Epidermal melanocyte (primary cell): ENCODE results near the gene VANGL2.
A peak's percentile ranks its signal among the peaks of the same experiment; 100 is the strongest.

Source experiments
- DNase-seq: peaks from one replicate; pipeline ENCODE4 v3.0.0; 2011; ENCODE audit warnings: low spot score; ENCODE audit not compliant: insufficient read length

Gene VANGL2

DNA sequence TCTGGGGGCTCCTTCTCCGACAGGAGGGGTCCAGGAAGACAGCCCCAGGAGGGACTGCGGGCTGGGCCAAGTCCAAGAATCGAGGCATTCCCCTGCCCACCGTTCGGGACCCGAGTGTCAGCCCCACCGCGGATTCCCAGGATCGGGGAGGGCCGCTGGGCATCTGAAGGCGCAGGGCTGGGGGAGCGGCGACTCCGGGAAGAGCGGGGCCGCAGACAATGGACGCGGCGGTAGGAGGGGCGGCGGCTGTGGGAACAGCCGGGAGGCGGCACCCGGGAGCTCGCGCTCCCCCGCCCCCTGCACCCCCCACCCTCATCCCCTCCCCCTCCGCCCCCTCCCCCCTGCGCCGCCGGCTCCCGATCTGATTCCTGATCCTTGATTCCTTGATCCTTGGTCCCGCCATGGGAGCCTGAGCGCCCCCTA, at the start of gene VANGL2:
Gene VANGL2, plus strand, starts transcription at position 342 of the 423 bp plus-strand sequence. CDS start 15,274 bp downstream, outside the sequence.
- peak; percentile 61 for DNase-seq

DNA sequence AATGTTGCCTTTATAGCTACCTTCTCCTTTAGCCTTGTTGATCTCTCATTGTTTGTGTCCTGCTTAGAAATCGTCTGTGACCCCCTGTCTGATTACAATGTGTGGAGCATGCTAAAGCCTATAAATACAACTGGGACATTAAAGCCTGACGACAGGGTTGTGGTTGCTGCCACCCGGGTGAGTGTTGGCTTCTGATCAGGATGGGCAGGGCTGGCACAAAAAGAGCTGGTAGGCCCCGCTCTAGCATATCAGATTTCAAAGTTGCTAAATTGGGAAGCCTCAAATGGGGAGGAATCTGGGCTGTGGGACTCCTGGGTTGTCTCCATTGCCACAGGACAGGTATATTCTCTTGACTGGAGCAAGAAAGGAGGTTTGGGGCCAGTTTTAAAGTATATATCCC, 48.7 kb upstream of the VANGL2 start:
- DNase-seq: no peak

DNA sequence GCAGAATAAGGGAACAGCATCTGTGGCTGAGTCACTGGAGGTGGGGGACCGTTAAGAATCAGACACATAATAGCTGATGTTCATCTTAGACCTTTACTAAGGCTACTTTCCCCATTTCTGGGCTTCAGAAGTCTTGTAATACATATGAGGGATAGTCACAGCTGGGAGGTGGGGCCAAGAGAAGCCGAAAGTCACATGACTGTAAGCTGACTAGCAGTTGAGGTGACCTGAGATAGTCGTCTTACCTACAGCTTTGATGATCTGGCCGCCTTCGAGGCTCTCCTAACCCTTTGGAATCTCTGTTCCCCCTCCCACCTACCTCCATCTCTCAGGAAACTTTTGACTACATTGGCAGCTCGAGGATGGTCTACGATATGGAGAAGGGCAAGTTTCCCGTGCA, 47.8 kb upstream of the VANGL2 start:
- no peak for DNase-seq

DNA sequence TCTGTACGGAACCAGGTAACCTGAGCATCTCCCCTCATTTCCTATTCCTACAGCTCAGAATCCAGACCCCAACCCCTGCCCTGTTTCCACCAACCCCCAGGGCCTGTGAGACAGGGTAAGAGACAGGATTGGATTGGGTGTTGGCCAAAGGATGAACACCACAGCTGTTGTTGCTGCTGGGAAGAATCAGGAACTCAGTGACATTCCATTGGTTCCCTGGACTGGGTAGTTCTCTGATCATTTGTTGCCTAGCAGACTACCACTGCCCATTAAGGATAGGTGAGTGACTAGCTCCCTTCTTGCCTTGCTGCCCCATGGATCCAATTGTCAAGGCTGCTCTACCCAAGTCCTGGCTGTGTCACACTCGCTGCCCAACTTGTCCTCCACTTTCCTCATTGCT, 47.1 kb upstream of the VANGL2 start:
- no peak for DNase-seq

DNA sequence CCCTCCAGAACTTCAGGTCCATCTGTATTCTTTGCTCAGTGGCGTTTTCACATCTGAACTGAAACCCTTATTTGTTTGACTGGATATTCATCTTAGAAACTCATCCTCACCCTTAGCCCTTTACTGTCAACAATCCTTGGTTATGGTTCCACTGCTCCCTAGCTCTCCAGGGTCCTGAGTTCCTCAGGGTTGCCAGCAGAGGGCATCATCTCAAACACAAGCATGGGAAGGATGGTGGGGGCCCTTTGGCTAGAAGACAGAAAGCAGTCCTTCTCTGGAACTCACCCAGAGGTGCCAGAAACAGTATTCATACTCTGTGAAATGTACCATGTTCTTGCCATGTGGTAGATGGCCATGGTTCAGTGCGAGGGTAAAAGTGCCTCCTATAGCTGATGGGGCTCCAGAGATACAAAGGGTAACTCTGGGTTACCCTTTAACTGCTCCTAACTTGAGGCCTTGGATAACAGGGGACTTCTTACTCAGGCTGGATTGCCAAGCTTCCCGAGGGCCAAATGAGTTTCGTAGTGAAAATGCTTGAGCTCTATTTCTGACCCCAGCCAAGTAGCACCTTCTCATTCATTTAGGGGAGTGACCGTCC, 45.9 kb upstream of the VANGL2 start:
- DNase-seq: peak; percentile 34

DNA sequence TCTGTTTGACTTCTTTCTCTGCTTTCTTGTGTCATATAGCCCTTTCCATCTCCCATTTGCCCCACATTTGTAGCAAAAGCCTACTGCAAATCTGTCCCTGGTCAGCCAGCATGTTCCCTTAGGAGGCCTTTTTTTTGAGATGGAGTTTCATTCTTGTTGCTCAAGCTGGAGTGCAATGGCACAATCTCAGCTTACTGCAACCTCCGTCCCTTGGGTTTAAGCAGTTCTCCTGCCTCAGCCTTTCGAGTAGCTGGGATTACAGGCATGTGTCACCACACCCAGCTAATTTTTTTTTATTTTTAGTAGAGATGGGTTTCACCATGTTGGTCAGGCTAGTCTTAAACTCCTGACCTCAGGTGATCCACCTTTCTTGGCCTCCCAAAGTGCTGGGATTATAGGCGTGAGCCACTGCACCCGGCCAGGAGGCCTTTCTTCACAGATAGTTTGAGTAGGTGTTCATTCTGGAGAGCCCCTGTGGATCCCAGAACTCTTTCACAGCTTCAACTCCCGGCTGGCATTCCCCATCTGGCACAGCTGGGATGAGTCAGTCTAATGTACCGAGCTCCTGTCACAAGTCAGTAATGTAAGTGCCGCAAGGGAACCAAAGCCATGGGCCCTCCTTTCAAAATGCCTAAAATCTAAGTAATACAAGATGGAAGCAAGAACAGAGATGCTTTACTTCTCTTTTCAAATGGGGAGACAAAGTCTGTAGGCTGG, 42.9 kb upstream of the VANGL2 start:
- no peak for DNase-seq

DNA sequence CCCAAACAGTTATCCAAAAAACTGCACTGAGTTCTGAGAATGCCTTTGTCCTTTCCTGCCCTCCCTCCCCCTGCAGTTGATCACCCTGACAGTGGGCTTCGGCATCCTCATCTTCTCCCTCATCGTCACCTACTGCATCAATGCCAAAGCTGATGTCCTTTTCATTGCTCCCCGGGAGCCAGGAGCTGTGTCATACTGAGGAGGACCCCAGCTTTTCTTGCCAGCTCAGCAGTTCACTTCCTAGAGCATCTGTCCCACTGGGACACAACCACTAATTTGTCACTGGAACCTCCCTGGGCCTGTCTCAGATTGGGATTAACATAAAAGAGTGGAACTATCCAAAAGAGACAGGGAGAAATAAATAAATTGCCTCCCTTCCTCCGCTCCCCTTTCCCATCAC, 42.3 kb upstream of the VANGL2 start:
- DNase-seq: no peak

DNA sequence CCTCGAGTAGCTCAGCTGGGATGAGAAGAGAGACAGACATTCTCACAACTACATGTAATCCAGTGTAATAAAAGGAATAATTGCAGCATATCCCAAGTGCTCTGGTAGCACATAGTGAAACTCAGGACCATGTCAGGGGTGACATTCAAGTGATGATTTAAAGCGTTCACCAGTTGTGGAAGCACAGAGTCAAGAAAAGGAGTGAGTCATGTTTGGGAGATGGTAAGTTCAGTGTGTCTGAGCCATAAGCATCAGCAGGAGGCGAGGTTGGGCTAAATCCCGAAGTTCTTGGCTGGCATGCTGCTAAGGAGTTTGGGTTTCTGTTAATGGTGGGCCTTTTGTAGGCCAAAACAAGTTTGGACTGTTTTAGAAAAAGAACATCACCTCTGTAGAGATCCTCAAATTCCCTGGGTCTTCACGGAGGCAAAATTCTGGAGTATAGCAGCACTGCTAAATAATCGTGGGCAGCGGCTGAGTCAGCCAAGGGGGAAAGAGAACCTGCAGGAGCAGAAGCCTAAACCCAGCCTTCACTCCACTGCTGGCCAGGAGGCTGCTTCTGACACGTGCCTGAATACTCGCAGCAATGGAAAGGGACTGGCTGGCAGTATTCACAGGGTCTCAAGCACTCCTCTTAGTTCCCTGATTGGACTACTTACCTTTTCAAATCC, 40.7 kb upstream of the VANGL2 start:
- DNase-seq: no peak

DNA sequence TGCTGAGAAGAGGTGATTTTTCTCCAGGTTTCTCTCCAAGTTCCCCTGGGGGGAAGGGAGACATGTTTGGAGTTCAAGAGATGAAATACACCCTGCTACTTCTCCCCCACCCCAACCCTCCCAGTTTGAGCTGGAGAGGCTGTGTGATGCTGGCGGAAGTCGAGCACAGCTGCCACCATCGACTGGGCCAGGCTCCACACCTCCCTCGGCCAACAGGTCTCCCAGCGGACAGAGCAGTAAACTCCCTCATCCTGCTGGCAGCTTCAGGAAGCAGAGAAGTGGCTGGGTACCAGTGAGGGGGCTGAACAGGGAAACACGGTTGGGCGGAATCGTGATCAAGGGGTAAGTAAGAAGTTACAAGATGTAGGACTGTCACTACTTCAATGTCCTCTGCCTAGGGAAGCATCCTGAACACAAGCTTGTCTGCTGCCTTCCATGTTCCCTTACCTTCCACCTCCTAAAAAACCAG, 40.1 kb upstream of the VANGL2 start:
- no peak for DNase-seq

DNA sequence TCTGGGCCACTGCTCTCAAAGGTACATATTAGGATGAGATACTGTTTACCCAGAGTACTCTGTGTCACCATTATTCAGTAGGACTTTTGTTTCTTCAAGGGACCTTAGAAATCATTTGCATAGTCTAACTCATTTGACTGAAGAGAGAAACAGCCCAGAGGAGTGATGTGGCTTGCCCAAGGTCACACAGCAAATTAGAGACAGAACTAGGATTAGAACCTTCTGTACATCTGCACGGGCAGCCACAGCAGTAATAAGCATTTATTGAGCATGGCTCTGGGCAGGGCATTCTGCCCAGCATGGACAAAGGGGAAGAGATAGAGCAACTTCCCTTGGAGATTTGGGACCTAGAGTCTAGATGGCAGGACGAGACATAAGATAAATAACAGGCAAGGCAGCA, 39.2 kb upstream of the VANGL2 start:
- DNase-seq: no peak

DNA sequence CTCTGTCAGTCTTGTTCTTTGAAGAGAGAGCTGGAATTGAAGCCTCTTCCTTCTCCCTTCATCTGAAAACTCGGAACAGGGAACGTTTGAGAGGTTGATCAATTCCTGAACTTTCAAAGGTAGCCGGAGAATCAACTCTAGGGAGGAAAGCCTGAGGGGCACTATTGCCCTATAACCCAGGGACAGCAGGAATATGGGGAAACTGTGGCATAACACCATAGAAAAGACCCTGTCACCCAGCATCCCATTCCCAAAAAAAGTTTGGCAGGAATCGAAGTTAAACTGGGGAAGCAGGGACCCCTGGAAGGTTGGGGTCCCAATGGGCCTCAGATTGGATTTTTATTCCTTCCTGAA, 38.6 kb upstream of the VANGL2 start:
- DNase-seq: no peak

DNA sequence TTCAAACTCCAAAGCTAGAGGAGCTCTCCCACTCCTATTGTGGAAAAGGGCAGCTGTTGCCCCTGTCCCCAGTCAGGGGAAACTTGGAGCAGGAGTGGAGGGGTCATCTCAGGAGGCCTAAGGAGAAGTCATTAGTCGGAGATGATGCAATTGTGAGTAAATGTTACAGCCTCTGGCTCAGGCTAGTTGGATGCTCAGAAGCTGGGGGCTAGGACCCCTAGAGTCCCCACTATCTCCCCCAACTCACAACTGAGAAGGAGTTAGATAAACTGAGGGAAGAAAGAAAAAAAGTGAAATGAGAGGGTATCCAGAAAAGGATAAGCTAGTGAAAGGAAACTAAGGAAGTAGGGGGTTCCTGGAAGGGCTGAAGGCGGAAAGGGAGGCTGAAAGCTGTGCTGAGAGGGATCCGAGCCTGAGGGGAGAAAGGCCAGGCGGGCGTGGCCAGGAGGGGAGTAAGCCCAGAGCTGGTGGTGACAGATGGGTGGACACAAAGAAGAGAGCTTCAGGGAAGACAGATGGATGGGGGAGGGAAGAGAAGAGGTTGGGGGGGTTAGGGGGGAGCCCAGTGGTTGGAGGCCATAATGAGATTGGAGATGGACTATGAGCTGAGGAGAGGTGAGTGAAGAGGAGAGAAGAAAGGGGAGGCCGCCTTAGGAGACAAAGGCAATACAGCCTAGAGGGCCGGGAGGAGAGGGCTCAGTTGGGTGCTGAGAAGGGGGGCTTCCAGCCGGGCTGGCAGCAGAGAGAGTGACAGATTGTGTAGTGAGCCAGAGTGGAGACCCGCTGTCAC, 38.0 kb upstream of the VANGL2 start:
- DNase-seq: no peak

DNA sequence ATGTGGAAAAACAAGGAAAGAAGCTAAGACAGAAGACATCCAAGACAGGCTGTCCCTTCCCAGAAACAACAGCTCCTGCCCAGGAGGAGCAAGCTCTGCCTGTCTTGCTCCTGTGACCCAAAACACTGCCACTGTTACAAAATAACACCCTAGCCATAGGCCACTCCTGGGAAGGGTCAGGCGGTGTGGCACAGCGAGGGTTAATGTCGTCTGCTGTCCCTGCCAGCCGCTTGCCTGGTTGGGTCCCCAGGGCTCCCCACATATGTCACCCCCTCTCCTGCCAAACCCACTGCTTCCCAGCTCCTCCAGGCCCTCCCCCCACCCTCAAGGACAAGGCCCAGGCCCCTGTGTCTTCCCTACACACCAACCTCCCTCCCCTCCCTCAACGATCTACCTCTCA, 37.4 kb upstream of the VANGL2 start:
- no peak for DNase-seq

DNA sequence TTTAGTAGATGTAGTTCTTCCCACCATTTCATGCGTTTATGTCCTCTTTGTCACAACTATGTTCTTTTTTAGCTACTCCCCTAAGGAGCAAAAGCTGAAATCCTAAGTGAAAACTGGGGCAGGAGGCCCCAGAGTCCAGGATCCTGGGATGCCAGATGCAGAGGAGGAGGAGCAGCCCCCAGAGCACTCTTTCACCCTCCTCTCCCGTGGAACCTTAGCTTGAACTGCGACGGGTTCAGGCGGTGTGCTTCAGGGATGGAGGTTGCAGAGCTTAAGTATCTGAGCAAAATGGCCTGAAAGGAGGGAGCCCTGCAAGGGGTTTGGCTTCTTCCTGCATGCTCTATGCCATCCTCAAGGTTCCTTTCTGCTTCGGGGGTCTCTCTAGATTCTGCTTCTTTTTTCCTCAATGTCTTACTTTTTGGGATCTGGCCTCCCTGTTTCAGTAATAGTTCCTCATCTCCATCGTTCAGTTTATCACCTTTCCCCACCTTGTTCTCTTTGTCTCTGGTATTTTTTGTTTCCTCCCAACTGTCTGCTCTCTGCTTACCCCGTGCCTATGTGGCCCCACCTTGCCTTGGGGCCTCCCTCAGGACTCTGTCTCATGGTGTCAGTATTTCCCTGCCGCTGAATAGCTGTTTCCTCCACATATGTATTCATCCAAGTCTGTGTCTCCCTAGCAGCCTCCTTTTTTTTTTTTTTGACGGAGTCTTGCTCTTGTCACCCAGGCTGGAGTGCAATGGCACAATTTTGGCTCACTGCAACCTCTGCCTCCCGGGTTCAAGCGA, 36.2 kb upstream of the VANGL2 start:
- DNase-seq: no peak

DNA sequence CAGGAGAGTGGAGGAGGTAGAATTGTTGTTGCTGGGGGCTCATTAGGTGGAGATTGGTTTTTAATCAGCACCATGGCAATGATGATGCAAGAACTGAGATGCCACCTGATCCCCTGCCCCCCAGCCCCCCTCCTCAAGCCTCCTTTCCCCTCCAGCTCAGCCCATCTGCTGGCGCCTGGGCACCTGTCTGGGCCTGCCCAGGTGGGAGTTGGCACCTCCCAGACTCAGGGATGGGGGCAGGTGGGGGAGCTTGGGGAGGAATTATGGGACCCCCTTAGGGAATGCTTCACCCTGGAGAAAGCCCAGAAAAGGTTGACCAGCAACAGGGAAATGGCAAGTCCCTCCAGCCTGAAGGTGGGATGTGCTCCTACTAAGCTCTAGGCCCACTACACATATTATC, 35.0 kb upstream of the VANGL2 start:
- DNase-seq: no peak

DNA sequence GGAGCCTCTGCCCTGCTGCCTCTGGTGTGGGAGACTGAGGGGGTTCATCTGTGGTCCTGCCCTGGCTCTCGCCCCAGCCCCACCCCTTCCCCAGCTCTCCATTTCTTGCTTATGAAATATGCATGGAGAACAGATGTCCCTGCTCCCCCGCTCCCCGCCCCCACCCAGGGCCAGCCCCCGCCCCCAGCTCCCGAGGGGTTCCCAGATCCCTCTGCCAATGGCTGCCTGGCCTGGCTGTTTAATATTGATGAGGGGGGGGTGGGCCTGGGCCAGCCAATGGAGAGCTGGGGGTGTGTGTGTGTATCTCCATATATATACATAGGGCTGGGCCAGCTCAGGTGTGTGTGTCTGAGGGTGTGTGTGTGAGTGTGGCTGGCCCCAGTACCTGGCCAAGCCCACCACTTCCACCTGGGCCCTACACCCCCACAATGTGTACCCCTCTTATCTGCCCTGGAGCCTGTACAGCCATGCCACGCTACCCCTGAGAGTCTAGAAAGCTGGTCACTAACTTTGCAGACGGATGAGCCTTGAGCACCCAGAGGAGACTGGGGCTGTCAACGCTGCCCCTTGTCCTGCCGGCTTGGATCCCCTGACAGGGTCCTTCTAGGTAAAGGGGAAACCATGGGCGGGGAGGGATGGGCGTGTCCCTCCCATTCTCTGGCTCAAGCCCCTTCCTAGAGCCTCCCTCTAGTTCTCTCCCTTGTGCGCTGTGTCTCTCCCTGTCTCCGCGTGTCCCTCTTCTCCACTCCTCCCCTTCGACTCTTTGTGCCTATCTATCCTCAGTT, 33.4 kb upstream of the VANGL2 start, which contains the start of gene NHLH1:
Gene NHLH1, plus strand, starts transcription at position 341 of the 785 bp plus-strand sequence. CDS start 3,661 bp downstream, outside the sequence.
- DNase-seq: no peak

DNA sequence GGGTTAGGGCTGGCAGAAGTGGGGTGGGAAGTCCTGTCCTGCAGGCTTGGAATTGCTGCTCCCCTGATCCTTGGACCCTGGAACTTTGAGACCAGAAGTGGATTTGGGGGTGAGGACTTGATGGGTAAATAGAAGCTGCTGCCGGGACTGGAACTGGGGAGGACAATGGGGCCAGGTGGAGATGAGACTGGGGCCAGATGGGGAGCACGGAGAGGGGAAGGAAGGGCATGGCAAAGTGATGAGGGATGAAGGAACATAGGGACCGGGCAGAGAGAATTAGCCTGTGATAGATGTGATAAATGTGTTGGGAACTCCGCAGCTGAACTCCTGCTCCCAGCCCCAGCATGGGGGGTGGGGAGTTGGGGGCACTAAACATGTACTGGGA, 32.9 kb upstream of the VANGL2 start:
- DNase-seq: no peak

DNA sequence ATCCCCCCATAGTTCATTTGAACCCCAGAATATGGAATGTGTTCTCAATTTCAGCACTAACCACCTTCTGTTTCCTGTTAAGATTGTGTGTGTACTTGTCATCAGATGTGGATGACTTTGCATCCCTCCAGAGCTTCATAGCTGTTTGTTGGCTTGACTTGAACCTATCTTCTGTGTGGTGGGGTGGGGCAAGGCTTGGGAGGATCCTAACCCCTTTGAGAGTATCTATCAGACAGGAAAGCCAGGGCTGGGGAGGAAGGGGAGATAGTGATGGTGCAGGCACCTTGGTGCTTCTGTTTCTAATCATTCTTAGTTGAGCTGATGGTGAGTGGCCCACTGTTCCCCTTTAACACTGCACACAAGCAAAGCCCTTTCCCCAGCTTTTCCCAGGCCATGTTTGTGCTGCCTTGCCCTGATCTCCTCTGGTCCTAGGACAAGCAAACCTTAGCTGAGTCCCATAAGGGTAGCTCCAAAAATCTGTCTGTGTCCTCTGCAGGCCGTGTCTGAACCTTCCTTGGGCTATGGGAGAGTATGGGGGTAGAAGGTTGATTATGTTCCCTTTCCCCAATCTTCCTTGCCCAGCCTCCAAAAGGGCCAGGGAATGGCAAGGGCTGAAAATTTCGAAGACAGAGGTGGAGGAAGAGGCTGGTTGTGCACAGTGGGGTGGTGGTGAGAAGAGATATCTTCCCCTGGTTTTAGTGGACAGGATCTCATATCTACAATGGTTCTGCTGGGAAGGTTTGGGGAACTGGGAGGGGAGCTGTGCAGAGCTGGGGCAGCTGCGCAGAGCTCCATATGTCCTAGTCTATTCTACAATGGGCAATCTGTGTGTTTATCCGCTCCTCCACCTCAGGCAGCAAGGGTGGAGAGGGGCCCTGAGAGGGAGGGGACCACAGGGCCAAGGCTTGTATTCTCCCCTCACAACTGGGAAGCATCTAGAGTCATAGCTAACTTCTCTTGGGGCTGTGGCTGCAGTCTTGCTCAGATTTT, 32.1 kb upstream of the VANGL2 start:
- no peak for DNase-seq

DNA sequence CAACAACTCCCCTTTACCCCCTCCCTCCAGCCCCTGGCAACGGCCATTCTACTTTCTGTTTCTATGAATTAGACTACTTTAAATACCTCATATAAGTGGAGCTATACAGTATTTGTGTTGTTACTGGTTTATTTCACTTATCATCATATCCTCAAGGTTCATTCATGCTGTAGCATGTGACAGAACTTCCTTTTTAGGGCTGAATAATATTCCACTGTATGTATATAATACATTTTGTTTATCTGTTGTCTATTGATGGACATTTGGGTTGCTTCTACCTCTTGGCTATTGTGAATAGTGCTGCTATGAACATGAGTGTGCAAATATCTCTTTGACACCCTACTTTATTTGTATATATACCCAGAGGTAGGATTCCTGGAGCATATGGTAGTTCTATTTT, 31.3 kb upstream of the VANGL2 start:
- DNase-seq: no peak
